ENCODE measurements around the gene ABHD14A.

ABHD14A gene

DNA sequence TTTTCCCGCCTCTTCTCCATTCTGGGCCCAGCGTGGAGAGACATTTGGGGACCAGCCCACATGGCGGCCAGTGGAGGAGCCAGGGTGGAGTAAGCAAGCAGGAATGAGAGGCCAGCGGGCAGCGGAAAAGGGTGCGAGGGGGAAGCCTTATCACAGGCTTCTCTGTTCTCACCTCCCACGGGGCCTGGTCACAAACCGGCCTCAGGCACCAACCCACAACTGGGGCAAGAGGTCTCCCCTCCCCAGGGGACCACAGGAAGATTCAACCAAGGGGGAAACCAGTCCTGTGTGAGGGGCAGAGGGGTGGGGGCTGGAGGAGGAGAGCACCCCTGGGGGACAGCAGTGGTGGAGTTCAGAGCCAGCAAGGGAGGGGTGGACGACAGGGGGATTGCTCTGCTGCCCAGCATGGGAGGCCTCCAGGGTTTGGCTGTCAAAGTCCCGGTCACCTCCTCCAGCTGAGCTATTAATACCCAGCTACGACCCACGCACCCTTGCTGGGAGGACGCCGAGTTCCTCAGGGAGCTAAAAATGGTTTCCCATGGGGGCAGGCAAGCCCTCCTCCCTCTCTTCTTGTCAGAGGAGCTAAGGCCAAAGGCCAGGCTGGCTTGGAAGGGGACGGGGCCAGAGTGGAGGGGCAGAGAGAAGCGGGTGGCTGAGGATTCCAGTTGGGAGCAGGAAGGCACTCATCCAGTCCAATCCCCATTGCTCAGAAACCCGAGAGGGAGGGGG is 44.7 kb downstream of the ABHD14A start:
- Mint-ChIP-seq H3K9me3 (no peaks in the 10 kb centered on the region), H3K4me1 (peaks cover 56% of the 10 kb centered on the region), H3K4me3 (peak overlapping the region in 1 of 3 experiments; percentile 27), H3K27me3 (ENCODE audit: low read depth) (no peaks in the 10 kb centered on the region), H3K36me3 (ENCODE audit: low read depth) (no peaks in the 10 kb centered on the region), H3K27ac (peak overlapping the region; percentile 40 to 87 (median 54))
- TF ChIP-seq, protein P1, sequence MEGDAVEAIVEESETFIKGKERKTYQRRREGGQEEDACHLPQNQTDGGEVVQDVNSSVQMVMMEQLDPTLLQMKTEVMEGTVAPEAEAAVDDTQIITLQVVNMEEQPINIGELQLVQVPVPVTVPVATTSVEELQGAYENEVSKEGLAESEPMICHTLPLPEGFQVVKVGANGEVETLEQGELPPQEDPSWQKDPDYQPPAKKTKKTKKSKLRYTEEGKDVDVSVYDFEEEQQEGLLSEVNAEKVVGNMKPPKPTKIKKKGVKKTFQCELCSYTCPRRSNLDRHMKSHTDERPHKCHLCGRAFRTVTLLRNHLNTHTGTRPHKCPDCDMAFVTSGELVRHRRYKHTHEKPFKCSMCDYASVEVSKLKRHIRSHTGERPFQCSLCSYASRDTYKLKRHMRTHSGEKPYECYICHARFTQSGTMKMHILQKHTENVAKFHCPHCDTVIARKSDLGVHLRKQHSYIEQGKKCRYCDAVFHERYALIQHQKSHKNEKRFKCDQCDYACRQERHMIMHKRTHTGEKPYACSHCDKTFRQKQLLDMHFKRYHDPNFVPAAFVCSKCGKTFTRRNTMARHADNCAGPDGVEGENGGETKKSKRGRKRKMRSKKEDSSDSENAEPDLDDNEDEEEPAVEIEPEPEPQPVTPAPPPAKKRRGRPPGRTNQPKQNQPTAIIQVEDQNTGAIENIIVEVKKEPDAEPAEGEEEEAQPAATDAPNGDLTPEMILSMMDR (IDR thresholded peaks at IDR 0.05; ENCODE audit: unreplicated experiment in 3 of 3): no peak

DNA sequence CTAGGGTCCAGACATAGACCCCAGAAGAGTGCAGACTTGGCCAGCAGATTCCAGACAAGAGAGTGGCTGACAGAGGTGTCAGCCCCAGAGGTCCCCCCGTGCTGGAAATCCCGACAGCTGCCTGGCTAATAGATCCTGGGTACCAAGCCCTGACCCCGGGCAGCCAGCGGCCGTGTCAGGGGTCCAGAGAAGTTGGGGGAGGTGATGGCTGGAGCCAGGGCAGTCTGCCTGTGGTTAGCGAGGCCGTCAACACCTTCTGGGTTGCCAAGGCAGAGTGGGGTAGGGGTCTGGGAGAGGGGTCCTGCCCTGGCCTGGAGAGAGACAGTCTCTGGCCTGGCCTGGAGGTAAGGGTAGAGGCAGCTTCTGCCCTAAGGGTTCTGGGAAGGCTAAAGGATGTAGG is 45.9 kb downstream of the ABHD14A start:
- TF ChIP-seq, protein P1 (IDR thresholded peaks at IDR 0.05; ENCODE audit: unreplicated experiment in 3 of 3): no peak
- no peaks in the 10 kb centered on the region for H3K9me3 Mint-ChIP-seq
- H3K27me3 Mint-ChIP-seq (ENCODE audit: low read depth): no peaks in the 10 kb centered on the region
- H3K36me3 Mint-ChIP-seq (ENCODE audit: low read depth): no peaks in the 10 kb centered on the region
- H3K27ac Mint-ChIP-seq: peak overlapping the region; percentile 21 to 55 (median 31)
- peak overlapping the region in 1 of 3 experiments; percentile 19 for H3K4me3 Mint-ChIP-seq
- H3K4me1 Mint-ChIP-seq: peaks cover 69% of the 10 kb centered on the region

DNA sequence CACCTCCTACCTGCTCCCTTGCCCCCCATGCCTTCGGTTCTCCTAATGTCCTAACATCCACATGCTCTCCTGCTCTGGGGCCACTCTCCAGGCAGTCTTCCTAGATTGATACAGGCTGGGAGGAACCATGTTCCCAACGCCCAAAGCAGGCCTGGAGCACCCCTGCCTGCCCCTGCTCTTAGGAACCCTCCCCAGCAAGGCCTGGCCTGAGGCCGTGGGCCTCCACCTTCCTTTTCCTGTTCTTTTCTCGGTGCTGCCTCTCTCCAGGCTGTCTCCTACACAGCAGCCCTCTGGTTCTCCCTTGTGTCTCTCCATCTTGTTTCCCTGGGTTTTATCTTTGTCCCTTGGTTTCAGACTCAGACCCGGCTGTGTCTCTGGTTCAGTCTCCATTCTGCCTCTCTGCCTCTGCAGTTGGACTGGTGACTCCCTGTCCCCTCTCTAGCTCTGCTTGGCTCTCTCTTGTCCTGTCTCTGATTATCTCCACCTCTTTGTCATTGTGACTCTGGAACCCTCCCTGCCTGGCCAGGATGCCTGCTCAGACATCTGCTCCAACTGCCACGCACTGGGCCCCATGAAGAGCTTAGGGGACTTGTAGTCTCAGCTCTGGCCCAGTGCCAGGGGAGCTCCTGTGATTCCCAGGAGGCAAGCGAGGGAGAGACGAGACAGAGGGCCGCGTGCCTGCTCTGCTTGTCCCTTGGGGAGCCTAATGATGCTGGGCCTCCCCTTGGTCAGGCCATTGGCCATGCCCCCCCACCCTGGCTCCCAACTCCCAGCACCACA is 46.8 kb downstream of the ABHD14A start:
- no peaks in the 10 kb centered on the region for H3K27me3 Mint-ChIP-seq (ENCODE audit: low read depth)

DNA sequence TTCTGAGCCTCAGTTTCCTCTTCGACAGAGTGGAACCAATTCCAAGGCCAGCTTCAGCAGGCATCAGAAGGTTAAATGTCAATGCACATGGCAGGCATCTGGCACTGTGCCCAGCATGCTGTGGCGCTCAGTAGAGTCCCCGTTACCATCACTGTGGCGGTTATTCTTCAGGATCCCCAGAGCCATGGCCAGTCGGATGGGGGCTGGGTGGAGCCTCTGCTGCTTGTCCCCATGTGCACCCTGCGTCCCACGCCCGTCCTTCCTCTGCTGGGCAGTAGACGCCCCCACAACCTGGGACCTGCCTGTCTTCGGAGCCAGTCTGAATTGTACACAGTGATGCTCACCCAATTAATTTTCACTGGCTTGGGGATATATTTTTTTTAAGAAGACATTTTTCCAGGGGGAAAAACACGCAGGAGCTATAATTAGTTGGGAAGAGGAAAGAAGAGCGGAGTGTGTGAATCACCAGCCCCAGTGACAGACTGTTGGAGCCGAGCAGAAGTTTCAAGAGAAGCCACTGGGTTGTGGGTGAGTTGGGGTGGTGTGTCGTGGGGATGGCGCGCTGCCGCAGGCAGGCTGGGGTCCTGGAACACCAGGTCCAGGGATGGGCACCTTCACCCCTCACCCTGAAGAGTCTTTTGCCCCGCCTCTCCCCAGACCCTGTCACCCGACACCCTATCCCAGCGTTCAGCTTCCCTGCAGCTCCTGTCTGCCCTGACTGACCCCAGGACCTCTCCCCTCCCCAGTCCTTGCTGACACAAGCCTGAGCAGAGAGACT is 47.6 kb downstream of the ABHD14A start:
- peak overlapping the region; percentile 9 to 66 (median 45) for H3K27ac Mint-ChIP-seq
- H3K9me3 Mint-ChIP-seq: no peaks in the 10 kb centered on the region
- H3K27me3 Mint-ChIP-seq (ENCODE audit: low read depth): no peaks in the 10 kb centered on the region
- H3K4me3 Mint-ChIP-seq: peak overlapping the region in 1 of 3 experiments; percentile 22
- peaks cover 66% of the 10 kb centered on the region for H3K4me1 Mint-ChIP-seq
- H3K36me3 Mint-ChIP-seq (ENCODE audit: low read depth): no peaks in the 10 kb centered on the region
- TF ChIP-seq, protein P1 (IDR thresholded peaks at IDR 0.05; ENCODE audit: unreplicated experiment in 3 of 3): no peak

More for the DNA sequence above, 46.8 kb downstream of the ABHD14A start:
- Mint-ChIP-seq H3K4me1 (peaks cover 74% of the 10 kb centered on the region), H3K4me3 (peak overlapping the region in 1 of 3 experiments; percentile 25), H3K27ac (peak overlapping the region; percentile 21 to 83 (median 76)), H3K36me3 (ENCODE audit: low read depth) (no peaks in the 10 kb centered on the region), H3K9me3 (no peaks in the 10 kb centered on the region)
- TF ChIP-seq, protein P1 (IDR thresholded peaks at IDR 0.05; ENCODE audit: unreplicated experiment in 3 of 3): no peak

DNA sequence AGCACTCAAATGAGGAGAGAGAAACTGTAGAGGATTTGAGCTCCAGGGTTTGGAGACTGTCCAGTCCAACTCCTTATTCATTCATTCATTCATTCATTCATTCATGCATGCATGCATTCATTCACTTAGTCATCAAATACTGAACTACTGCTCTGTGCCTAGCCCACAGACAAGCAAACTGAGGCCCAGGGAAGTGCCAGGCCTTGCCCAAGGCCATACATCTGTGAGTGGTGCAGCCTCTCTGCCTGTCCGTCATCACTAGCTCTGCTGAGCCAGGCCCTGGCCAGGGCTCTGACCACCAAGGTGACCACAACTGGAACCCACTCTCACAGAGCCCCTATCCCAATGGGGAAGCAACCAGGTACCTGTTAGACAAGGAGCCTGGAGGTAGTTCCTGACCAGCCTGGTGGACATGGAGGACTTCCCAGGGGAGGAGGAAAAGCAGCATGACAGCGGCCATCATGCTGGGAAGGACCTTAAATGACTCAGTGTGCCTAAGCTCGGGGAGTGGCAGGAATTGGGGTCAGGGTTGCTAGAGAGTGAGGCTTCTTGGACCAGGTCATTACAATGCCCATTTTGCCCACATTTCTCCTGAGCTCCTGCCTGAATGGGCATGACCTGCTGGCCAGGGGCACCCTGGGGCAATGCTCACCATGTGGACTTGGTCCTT is 48.4 kb downstream of the ABHD14A start:
- Mint-ChIP-seq H3K36me3 (ENCODE audit: low read depth) (no peaks in the 10 kb centered on the region), H3K27me3 (ENCODE audit: low read depth) (no peaks in the 10 kb centered on the region), H3K4me3 (peak overlapping the region in 1 of 3 experiments; percentile 26), H3K4me1 (peaks cover 63% of the 10 kb centered on the region), H3K9me3 (no peaks in the 10 kb centered on the region), H3K27ac (peak overlapping the region in 1 of 3 experiments; percentile 9)
- TF ChIP-seq, protein P1 (IDR thresholded peaks at IDR 0.05; ENCODE audit: unreplicated experiment in 3 of 3): no peak
